ENCODE measurements around the gene ELK4.

ELK4 gene

GRCh38 chr1:205626216-205626615 is 5.6 kb downstream of the ELK4 start:
- DNase-seq, result no peak

GRCh38 chr1:205623646-205624045 is 8.2 kb downstream of the ELK4 start:
- no peak for DNase-seq

- no peak for DNase-seq
Measured at GRCh38 chr1:205620269-205620668, 11.5 kb downstream of the ELK4 start.

- DNase-seq, result no peak
Measured at GRCh38 chr1:205619376-205619775, 12.4 kb downstream of the ELK4 start.

GRCh38 chr1:205616563-205617293 is 15.1 kb downstream of the ELK4 start:
- DNase-seq, result no peak

GRCh38 chr1:205615789-205616188 is 16.0 kb downstream of the ELK4 start:
- DNase-seq, result no peak

GRCh38 chr1:205613854-205614412 is 17.9 kb downstream of the ELK4 start:
- no peak for DNase-seq

- DNase-seq, result no peak
Measured at GRCh38 chr1:205612556-205612955, 19.3 kb downstream of the ELK4 start.

GRCh38 chr1:205612104-205612503 is 19.7 kb downstream of the ELK4 start:
- no peak for DNase-seq

GRCh38 chr1:205610901-205611466 is 20.8 kb downstream of the ELK4 start:
- no peak for DNase-seq

GRCh38 chr1:205610036-205610435 is 21.8 kb downstream of the ELK4 start:
- DNase-seq, result no peak

GRCh38 chr1:205604825-205605505 is 26.8 kb downstream of the ELK4 start:
- no peak for DNase-seq

GRCh38 chr1:205604059-205604458 is 27.8 kb downstream of the ELK4 start:
- no peak for DNase-seq

- DNase-seq, result no peak
Measured at GRCh38 chr1:205601205-205601604, 30.6 kb downstream of the ELK4 start.

- DNase-seq, result no peak
Measured at GRCh38 chr1:205600085-205600484, 31.7 kb downstream of the ELK4 start.

GRCh38 chr1:205599669-205600042 is 32.2 kb downstream of the ELK4 start:
- no peak for DNase-seq

GRCh38 chr1:205598841-205599668 is 32.8 kb downstream of the ELK4 start:
- DNase-seq, result no peak

- DNase-seq, result no peak
Measured at GRCh38 chr1:205597691-205598314, 34.0 kb downstream of the ELK4 start.

- no peak for DNase-seq
Measured at GRCh38 chr1:205596876-205597275, 34.9 kb downstream of the ELK4 start.

- DNase-seq, result no peak
Measured at GRCh38 chr1:205595861-205596260, 36.0 kb downstream of the ELK4 start.

GRCh38 chr1:205595435-205595834 is 36.4 kb downstream of the ELK4 start:
- no peak for DNase-seq

GRCh38 chr1:205594846-205595245 is 37.0 kb downstream of the ELK4 start:
- DNase-seq, result no peak

- DNase-seq, result no peak
Measured at GRCh38 chr1:205593967-205594366, 37.8 kb downstream of the ELK4 start.
